Stimulated activated CD4-positive, alpha-beta T cell treated with anti-CD3 and anti-CD28 coated beads, Interleukin-12 subunit alpha, Interleukin-12 subunit beta, amount 100 ng/mL, for 24 hours (primary cell): ENCODE data around the gene ARHGAP26.

Experiments
- DNase-seq, 2 experiments: peaks; one replicate each; pipeline ENCODE4 v3.0.0-alpha.2; 2020; ENCODE audit warnings: low read depth in 2 of 2

ARHGAP26 gene

GRCh38 chr5:142810743-142811290, 40.6 kb downstream of the ARHGAP26 start:
- DNase-seq = no peak

GRCh38 chr5:142811866-142812557, 41.8 kb downstream of the ARHGAP26 start:
- DNase-seq = no peak

GRCh38 chr5:142813220-142813619, 43.0 kb downstream of the ARHGAP26 start:
- DNase-seq = no peak

GRCh38 chr5:142814122-142814521, 43.9 kb downstream of the ARHGAP26 start:
- no peak for DNase-seq

- no peak for DNase-seq
Measured at GRCh38 chr5:142815469-142815868, 45.3 kb downstream of the ARHGAP26 start.

- DNase-seq = no peak
Measured at GRCh38 chr5:142816531-142817430, 46.6 kb downstream of the ARHGAP26 start.

GRCh38 chr5:142817949-142818431, 47.8 kb downstream of the ARHGAP26 start:
- no peak for DNase-seq

- DNase-seq = no peak
Measured at GRCh38 chr5:142819292-142819691, 49.1 kb downstream of the ARHGAP26 start.

- DNase-seq = no peak
Measured at GRCh38 chr5:142819825-142820224, 49.6 kb downstream of the ARHGAP26 start.

- DNase-seq = no peak
Measured at GRCh38 chr5:142820447-142820846, 50.3 kb downstream of the ARHGAP26 start.

- no peak for DNase-seq
Measured at GRCh38 chr5:142821034-142821732, 51.0 kb downstream of the ARHGAP26 start.

GRCh38 chr5:142821733-142822487, 51.7 kb downstream of the ARHGAP26 start:
- DNase-seq = peak in 1 of 2 experiments; percentile 4

- no peak for DNase-seq
Measured at GRCh38 chr5:142823126-142823525, 52.9 kb downstream of the ARHGAP26 start.

GRCh38 chr5:142823806-142824205, 53.6 kb downstream of the ARHGAP26 start:
- DNase-seq = no peak

- DNase-seq = no peak
Measured at GRCh38 chr5:142824391-142824790, 54.2 kb downstream of the ARHGAP26 start.

GRCh38 chr5:142825378-142826089, 55.4 kb downstream of the ARHGAP26 start:
- DNase-seq = no peak

- DNase-seq = no peak
Measured at GRCh38 chr5:142826093-142826492, 55.9 kb downstream of the ARHGAP26 start.

- peak in 1 of 2 experiments; percentile 34 for DNase-seq
Measured at GRCh38 chr5:142826741-142827492, 56.7 kb downstream of the ARHGAP26 start.

- DNase-seq = no peak
Measured at GRCh38 chr5:142827934-142828576, 57.9 kb downstream of the ARHGAP26 start.
